Suprapubic skin (tissue), 3 donors: ENCODE data around the gene ARHGAP42.

ENCODE experiments used
- EP300 ChIP-seq: sonication (generic); formaldehyde crosslinking; IDR thresholded peaks from one replicate; pipeline ENCODE4 v1.6.1; 2017; ENCODE audit warnings: antibody characterized with exemption
- POLR2A ChIP-seq, 2 donors: fragments of 450-650 bp; IDR thresholded peaks; one replicate each; pipeline ENCODE4 v1.6.1; 2017; ENCODE audit warnings: antibody characterized with exemption in 2 of 2, mild to moderate bottlenecking in 2 of 2, moderate library complexity in 2 of 2
- TF ChIP-seq, protein P1 (sequence below), 2 donors: fragments of 200-600 bp in 1 of 2; fragments of 450-650 bp in 1 of 2; sonication (generic) in 1 of 2; IDR thresholded peaks; one replicate each; pipeline ENCODE4 v1.5.1; 2016 to 2019; ENCODE audit warnings: antibody characterized with exemption in 2 of 2, mild to moderate bottlenecking in 1 of 2, moderate library complexity in 1 of 2

- TF ChIP-seq, protein P1, sequence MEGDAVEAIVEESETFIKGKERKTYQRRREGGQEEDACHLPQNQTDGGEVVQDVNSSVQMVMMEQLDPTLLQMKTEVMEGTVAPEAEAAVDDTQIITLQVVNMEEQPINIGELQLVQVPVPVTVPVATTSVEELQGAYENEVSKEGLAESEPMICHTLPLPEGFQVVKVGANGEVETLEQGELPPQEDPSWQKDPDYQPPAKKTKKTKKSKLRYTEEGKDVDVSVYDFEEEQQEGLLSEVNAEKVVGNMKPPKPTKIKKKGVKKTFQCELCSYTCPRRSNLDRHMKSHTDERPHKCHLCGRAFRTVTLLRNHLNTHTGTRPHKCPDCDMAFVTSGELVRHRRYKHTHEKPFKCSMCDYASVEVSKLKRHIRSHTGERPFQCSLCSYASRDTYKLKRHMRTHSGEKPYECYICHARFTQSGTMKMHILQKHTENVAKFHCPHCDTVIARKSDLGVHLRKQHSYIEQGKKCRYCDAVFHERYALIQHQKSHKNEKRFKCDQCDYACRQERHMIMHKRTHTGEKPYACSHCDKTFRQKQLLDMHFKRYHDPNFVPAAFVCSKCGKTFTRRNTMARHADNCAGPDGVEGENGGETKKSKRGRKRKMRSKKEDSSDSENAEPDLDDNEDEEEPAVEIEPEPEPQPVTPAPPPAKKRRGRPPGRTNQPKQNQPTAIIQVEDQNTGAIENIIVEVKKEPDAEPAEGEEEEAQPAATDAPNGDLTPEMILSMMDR (IDR thresholded peaks at IDR 0.05) = no peak
- TF ChIP-seq POLR2A (IDR thresholded peaks at IDR 0.05) (no peak), EP300 (no peak)
Observed at GRCh38 chr11:100788561-100789295, 101.6 kb downstream of the ARHGAP42 start.
